Measurements from ENCODE around the gene PLPP7. TPM values are rescaled to one million over a fixed set of nuclear protein-coding genes. Genes with fewer than 3 reads are reported as not detected.

The PLPP7 gene
- total RNA-seq, 1 donor from 2014 or later, result 0.20 TPM

DNA sequence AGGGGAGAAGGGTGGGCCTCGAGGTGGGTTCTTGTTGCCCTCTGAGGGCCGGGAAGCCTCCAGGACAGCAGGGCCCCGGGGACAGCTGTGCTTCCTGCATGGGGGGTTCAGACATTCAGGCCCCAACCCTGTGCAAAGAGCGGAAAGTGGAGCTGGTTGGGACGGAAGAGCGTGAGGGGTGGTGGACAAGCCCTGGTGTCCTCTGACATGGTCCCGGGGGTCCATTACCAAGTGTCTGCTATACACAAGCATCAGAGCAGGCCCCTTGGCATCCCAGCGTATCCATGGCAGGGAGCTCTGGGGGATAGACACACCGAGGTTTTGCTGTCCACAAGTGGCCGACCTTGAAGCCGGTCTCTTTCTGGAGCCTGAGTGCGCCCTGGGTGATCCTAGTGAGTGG, 9.3 kb downstream of the PLPP7 start:
- Mint-ChIP-seq H3K36me3 (ENCODE audit: low read depth, unreplicated experiment) (no peaks in the 10 kb centered on the region), H3K4me3 (ENCODE audit: unreplicated experiment) (no peak overlapping the region), H3K4me1 (ENCODE audit: low read depth, unreplicated experiment) (no peaks in the 10 kb centered on the region), H3K27me3 (ENCODE audit: low read depth, unreplicated experiment) (peaks cover 18% of the 10 kb centered on the region), H3K9me3 (ENCODE audit: unreplicated experiment) (no peaks in the 10 kb centered on the region), H3K27ac (ENCODE audit: unreplicated experiment) (no peak overlapping the region)
- Histone ChIP-seq H4K20me1 (ENCODE audit: insufficient read depth, low read length) (no peaks in the 10 kb centered on the region), H3K9me3 (ENCODE audit: insufficient read depth, low read depth, low read length) (no peaks in the 10 kb centered on the region), H3K4me3 (ENCODE audit: insufficient read depth, low read depth, low read length) (no peak overlapping the region), H2AFZ (ENCODE audit: low read depth, low read length) (no peak overlapping the region), H3K79me2 (ENCODE audit: insufficient read depth, low read length) (no peaks in the 10 kb centered on the region), H3K4me2 (ENCODE audit: low read length) (no peak overlapping the region), H3K27ac (ENCODE audit: low read depth, low read length) (no peak overlapping the region), H3K9ac (ENCODE audit: low read length) (no peak overlapping the region), H3K4me1 (ENCODE audit: insufficient read depth, low read length) (no peaks in the 10 kb centered on the region), H3K27me3 (ENCODE audit: insufficient read depth, low read length) (no peaks in the 10 kb centered on the region), H3K36me3 (ENCODE audit: insufficient read depth, low read length) (no peaks in the 10 kb centered on the region)
- TF ChIP-seq EZH2 (IDR thresholded peaks at IDR 0.05; ENCODE audit: insufficient read depth, low read length), result no peak
- TF ChIP-seq, protein P1, sequence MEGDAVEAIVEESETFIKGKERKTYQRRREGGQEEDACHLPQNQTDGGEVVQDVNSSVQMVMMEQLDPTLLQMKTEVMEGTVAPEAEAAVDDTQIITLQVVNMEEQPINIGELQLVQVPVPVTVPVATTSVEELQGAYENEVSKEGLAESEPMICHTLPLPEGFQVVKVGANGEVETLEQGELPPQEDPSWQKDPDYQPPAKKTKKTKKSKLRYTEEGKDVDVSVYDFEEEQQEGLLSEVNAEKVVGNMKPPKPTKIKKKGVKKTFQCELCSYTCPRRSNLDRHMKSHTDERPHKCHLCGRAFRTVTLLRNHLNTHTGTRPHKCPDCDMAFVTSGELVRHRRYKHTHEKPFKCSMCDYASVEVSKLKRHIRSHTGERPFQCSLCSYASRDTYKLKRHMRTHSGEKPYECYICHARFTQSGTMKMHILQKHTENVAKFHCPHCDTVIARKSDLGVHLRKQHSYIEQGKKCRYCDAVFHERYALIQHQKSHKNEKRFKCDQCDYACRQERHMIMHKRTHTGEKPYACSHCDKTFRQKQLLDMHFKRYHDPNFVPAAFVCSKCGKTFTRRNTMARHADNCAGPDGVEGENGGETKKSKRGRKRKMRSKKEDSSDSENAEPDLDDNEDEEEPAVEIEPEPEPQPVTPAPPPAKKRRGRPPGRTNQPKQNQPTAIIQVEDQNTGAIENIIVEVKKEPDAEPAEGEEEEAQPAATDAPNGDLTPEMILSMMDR (IDR thresholded peaks at IDR 0.05; ENCODE audit: insufficient read depth, low read depth, low read length), result no peak
- DNase-seq (ENCODE audit: low read depth) (no peak), FAIRE-seq (no peak)

DNA sequence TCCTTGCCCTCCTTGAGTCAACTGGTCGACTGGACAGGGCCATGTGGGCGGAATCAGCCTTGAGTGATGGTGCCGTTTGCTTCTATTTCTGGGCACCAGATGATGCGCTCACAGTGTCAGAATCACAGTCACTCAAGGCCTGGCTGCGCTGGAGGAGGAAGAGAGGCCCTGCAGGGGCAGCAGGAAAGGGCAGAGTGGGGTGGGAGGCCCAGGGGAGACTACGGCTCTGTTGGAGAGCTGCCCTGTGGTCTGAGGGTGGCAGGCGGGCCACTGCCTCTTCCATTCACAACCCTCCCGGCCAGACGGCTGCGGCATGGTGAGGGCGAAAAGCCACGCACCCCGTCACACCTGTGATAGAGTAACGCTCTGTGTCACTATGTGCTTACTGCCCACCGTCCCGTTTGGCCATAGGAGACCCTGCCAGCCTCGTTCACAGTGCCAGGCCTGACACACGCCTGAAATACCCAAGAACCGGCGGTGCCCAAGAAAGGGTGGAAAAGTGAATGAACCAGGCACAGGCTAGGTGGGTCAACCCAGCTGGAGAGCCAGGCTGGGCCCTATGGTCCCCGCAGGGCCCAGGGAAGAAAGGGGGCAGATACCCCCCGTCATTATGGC, 9.9 kb downstream of the PLPP7 start:
- DNase-seq (ENCODE audit: low read depth) (no peak), FAIRE-seq (no peak)
- no peak for TF ChIP-seq EZH2 (IDR thresholded peaks at IDR 0.05; ENCODE audit: insufficient read depth, low read length)
- TF ChIP-seq, protein P1 (IDR thresholded peaks at IDR 0.05; ENCODE audit: insufficient read depth, low read depth, low read length), result no peak
- no peak overlapping the region for H3K4me3 ChIP-seq (ENCODE audit: insufficient read depth, low read depth, low read length)
- no peaks in the 10 kb centered on the region for H3K4me1 ChIP-seq (ENCODE audit: insufficient read depth, low read length)
- H3K27me3 ChIP-seq (ENCODE audit: insufficient read depth, low read length), result no peaks in the 10 kb centered on the region
- no peak overlapping the region for H3K27ac ChIP-seq (ENCODE audit: low read depth, low read length)
- no peak overlapping the region for H3K9ac ChIP-seq (ENCODE audit: low read length)
- H3K9me3 ChIP-seq (ENCODE audit: insufficient read depth, low read depth, low read length), result no peaks in the 10 kb centered on the region
- H3K27me3 Mint-ChIP-seq (ENCODE audit: low read depth, unreplicated experiment), result peaks cover 18% of the 10 kb centered on the region
- peaks cover 1% of the 10 kb centered on the region for H3K4me1 Mint-ChIP-seq (ENCODE audit: low read depth, unreplicated experiment)
- H3K4me2 ChIP-seq (ENCODE audit: low read length), result no peak overlapping the region
- H3K36me3 ChIP-seq (ENCODE audit: insufficient read depth, low read length), result no peaks in the 10 kb centered on the region
- H3K27ac Mint-ChIP-seq (ENCODE audit: unreplicated experiment), result no peak overlapping the region
- H2AFZ ChIP-seq (ENCODE audit: low read depth, low read length), result no peak overlapping the region
- no peaks in the 10 kb centered on the region for H4K20me1 ChIP-seq (ENCODE audit: insufficient read depth, low read length)
- H3K36me3 Mint-ChIP-seq (ENCODE audit: low read depth, unreplicated experiment), result no peaks in the 10 kb centered on the region
- H3K4me3 Mint-ChIP-seq (ENCODE audit: unreplicated experiment), result no peak overlapping the region
- H3K9me3 Mint-ChIP-seq (ENCODE audit: unreplicated experiment), result no peaks in the 10 kb centered on the region
- H3K79me2 ChIP-seq (ENCODE audit: insufficient read depth, low read length), result no peaks in the 10 kb centered on the region

DNA sequence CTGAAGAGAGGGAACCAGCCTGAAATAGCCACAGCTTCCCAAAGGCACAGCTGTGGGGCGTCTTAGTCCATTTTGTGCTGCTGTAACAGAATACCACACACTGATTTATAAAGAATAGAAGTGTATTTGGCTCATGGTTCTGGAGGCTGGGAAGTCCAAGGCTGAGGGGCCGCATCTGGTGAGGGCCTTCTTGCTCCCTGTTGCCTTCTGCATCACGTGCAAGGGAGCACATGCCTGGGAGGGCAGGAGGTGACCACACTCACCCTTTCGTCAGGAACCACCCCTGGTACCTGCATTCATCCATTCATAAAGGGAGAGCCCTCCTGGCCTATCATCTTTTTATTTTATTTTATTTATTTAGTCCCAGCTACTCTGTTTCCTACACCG, 10.4 kb downstream of the PLPP7 start:
- Histone ChIP-seq H3K9me3 (ENCODE audit: insufficient read depth, low read depth, low read length) (no peaks in the 10 kb centered on the region), H3K4me1 (ENCODE audit: insufficient read depth, low read length) (peaks cover 4% of the 10 kb centered on the region), H3K79me2 (ENCODE audit: insufficient read depth, low read length) (no peaks in the 10 kb centered on the region), H3K27me3 (ENCODE audit: insufficient read depth, low read length) (no peaks in the 10 kb centered on the region), H2AFZ (ENCODE audit: low read depth, low read length) (no peak overlapping the region), H3K4me3 (ENCODE audit: insufficient read depth, low read depth, low read length) (no peak overlapping the region), H3K27ac (ENCODE audit: low read depth, low read length) (no peak overlapping the region), H3K36me3 (ENCODE audit: insufficient read depth, low read length) (no peaks in the 10 kb centered on the region), H4K20me1 (ENCODE audit: insufficient read depth, low read length) (no peaks in the 10 kb centered on the region), H3K4me2 (ENCODE audit: low read length) (no peak overlapping the region), H3K9ac (ENCODE audit: low read length) (no peak overlapping the region)
- no peak for DNase-seq (ENCODE audit: low read depth)
- Mint-ChIP-seq H3K4me3 (ENCODE audit: unreplicated experiment) (no peak overlapping the region), H3K4me1 (ENCODE audit: low read depth, unreplicated experiment) (peaks cover 6% of the 10 kb centered on the region), H3K9me3 (ENCODE audit: unreplicated experiment) (no peaks in the 10 kb centered on the region), H3K27me3 (ENCODE audit: low read depth, unreplicated experiment) (peaks cover 18% of the 10 kb centered on the region), H3K36me3 (ENCODE audit: low read depth, unreplicated experiment) (no peaks in the 10 kb centered on the region), H3K27ac (ENCODE audit: unreplicated experiment) (peak overlapping the region; percentile 26)
- TF ChIP-seq, protein P1 (IDR thresholded peaks at IDR 0.05; ENCODE audit: insufficient read depth, low read depth, low read length), result no peak
- no peak for TF ChIP-seq EZH2 (IDR thresholded peaks at IDR 0.05; ENCODE audit: insufficient read depth, low read length)
- no peak for FAIRE-seq

All from astrocyte (in vitro differentiated cells and primary cell).